SKM-1 treated with dmso at 0.1 percent for 144 hours (cell line): ENCODE results near the gene CCDC197.

ENCODE experiments used
- DNase-seq: peaks from one replicate; lab custom pipeline; 2025; ENCODE audit not compliant: unreplicated experiment; lab: John Stamatoyannopoulos, UW

Gene CCDC197

DNA sequence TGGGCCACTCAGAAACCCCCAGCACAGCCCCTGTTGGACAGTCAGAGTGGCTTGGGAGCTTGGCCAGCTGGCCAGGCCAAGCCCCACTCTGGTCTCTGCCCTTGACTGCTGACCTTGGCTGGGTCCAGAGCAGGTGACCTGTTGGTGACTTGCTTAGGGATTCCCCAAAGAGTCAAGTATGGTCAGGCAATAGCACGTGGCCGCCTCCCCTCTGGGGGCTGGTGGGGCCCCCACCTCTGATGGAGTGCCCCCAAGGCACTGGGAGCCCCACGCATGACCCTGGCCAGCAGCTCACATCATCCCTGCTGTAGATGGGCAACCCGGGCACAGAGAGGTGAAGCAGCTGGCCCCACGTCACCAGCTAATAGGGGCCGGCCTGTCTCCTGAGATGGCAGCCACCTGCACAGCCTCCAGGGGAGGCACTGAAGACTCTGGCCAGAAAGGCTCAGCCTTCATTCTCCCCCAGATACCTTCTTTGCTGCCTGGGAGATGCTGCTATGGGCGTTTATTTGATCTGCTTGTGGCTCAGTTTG is 1.8 kb downstream of the CCDC197 start:
- no peak for DNase-seq

DNA sequence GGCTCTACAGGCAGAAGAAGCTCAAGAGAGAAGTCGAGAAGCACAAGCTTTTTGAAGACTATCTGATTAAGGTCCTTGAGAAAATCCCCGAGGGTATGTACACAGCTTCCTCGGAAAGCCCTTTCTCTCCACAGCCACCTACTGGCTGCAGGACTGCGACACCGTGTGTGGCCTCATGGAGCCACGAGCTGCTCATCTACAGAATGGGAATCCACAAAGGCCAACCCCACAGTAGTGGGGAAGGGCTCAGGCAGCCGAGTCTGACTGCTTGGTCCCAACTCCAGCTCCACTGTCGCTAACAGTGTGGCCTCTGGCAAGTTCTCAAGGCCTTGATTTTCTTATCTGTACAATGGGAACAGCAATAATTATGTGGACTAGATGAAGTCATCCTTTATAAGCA is 2.5 kb downstream of the CCDC197 start:
- no peak for DNase-seq

DNA sequence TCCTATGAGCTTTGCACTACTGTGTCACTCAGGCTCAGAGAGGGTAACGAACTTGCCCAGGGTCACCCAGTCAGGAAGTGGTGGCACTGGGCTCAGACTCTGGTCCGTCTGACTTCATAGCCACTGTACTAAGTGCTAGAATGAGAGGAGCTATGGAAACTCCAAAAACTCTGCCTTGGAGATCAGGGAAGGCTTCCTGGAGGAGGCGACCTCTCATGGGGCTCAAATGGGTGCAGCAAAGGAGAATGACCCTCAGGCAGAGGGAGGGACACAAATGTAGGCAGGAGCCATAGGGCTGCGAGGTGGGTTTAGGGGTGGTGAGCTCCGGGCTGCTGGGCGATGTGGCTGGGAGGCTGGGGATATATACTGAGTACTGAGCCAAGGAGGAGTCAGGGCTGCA is 3.2 kb downstream of the CCDC197 start:
- no peak for DNase-seq

DNA sequence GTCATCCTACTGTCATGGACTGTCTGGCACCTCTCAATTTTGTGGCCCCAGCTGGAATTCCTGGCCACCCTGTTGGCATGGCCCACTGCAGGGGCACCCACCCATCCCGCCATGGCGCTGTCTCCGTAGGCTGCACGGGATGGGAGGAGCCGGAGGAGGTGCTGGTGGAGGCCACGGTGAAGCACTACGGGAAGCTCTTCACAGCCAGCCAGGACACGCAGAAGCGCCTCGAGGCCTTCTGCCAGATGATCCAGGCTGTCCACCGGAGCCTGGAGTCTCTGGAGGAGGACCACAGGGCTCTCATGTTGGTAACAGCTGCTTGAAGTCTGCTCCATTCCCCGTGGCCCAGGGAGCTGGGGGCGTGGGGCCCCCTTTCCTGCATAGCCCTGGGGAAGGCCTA is 3.9 kb downstream of the CCDC197 start:
- no peak for DNase-seq

DNA sequence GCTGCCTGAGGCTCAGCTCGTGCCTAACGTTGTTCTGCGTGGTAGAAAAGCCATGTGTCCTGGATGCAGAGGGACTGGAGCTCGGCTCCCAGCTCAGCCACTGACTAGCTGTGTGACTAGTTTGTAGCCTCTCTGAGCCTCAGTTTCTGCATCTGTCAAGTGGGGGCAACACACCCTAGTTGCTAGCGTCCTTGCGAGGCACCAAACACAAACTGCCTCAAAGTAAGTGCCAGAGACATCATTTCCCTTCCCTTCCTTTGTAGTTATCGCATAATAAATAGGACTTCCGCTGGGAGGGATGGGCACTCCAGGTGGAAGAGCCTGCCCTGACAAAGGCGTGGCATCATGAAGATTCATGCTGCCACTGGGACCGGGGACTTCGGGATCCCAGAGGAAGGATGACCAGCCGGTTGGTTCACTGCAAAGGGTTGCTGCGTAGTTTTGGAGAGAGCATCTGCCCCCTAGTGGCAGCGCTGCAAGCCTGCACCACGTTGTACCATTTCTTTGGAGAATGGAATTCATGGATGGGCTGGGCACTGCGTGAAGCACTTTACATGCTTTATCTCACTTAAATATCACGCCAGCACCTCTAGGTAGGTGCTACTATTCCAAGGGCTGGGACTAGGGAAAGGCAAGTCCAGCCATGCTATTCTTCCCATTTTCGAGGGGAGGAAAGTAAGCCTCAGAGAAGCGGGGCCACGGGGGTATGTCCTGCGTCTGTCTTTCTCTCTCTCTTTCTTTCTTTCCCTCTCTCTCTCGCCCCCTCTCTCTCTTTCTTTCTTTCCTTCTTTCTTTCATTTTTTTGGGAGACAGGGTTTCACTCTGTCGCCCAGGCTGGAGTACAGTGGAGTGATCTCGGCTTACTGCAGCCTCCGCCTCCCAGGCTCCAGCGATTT is 4.6 kb downstream of the CCDC197 start:
- peak; percentile 14 for DNase-seq

DNA sequence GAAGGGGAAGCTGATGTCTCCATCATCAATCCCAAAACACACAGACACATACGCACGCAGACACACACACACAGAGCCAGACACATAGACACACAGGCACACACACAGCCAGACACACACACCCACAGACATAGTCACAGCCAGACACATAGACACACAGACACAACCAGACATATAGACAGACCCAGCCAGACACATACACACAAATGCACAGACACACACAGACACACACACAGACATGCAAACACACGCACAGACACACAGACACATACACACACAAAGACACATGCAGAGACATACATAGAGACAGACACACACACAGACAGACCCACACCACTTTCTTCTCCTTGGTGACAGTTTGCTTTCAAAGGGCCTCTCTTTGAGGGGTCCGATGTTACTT is 6.3 kb downstream of the CCDC197 start:
- no peak for DNase-seq

DNA sequence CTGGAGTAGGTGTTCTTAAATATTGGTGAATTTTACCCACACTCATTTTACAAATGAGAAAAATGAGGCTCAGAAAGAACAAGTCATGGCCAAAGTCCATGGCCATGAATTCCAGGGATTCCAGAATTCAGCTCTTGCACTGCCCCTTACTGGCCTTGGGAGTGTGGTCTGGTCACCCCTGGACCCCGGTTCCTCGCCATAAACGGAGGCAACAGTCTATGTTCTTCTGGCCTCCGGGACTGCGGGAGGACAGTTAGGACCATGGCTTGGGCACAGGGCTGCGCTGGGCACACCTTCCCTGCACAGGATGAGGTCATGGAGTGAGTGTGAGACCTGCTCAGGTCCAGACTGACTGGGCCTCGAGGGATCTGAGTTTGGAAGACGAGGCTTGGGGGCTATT is 6.9 kb downstream of the CCDC197 start:
- DNase-seq, result no peak

DNA sequence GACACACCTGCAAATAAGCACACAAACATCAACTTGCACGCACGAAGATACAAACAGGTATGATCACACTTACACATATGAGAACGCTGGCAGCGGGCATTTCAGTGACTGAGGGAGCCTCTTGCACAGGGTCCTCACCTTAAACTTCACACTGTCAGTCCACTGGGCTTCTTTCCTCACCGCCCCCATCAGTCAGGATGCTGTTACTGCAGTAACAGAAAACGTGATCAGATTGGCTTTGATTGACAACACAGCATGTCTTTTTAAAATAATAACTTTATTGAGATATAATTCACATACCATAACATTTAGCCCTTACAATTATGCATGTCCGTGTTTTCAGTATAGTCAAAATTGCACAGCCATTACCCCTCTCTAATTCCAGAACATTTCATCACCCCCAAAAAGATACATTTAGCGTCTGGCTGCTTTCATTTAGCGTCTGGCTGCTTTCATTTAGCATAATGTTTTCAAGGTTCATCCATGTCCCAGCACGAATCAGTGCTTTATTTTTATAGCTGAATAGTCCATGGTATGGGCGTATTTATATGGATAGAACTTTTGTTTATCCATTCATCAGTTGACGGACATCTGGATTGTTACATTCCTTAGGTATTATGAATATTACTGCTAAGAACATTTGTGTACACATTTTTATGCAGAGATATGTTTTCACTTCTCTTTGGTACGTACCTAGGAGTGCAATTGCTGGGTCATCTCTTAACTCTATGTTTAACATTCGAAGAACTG is 8.4 kb downstream of the CCDC197 start:
- no peak for DNase-seq

DNA sequence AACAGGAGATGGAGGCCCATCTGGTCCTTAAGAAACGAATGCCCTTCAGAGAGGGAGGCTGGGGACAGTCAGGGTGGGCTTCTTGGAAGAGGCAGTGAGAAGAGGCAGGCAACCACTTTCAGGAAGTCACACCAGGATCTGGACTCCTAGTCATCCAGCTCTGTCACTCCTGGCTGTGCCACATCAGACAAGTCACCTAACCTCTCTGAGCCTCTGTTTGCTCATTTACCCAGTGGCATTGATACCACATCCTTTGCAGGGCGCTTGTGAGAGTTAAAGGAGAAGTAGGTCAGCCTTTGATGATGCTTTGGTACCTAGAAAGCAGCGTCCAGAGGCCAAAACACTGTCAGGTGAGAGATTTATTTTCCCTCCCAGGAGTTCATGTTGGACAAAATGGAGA is 11.1 kb downstream of the CCDC197 start:
- no peak for DNase-seq

DNA sequence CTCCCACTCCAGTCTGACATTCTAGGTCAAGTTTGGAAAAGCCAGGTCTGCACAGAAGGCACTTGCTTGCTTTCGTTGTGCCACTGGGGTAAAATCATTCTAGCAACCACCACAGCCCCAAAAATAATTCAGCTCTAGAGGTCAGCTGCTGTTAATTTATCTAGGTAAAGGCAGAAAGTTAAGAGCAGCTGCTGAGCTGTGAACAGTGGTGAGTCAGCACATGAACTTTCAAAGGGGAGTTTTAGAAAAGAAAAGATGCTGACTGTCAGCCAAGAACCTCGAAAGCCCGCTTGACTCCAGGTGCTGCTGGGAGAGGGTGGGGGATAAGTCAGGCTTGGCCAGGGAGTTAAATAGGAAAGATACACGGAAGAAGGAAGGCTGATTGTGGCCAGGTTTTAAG is 12.7 kb downstream of the CCDC197 start:
- no peak for DNase-seq

DNA sequence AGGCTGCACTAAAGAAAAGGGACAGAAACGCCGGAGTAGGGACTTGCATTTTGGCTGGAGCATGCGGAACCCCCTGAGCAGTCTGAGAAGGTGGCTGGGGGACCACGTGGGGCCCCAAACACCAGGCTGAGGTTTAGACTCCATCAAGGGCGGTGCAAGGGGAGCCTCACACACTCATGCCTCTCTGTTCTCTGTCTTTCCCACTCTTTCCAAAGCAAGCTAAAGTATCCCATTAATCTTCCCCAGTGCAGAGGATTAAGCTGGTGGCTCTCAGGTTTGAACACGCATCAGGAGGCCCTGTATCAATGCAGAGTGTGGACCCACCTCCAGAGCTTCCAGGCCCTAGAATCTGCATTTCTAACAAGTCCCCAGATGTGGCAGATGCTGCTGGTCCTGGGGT is 13.5 kb downstream of the CCDC197 start:
- no peak for DNase-seq

DNA sequence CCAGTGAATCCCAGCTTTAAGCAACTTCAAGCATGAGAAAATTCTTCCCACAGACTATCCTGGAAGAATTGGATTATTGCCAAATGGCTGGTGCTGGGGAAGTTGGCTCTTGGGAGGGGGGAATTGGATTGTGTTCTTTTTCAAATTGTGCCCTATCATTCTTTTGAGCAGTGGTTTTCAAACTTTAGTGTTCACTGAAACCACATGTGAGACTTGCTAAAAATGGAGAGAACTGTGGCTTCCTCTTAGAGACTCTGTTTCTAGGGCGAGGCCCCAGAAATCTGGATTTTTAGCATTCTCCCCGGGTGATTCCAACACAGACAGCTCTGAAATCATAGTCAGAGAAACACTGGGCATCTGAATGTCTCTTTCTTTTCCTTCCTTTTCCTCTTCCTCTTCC is 14.7 kb downstream of the CCDC197 start:
- DNase-seq, result no peak

DNA sequence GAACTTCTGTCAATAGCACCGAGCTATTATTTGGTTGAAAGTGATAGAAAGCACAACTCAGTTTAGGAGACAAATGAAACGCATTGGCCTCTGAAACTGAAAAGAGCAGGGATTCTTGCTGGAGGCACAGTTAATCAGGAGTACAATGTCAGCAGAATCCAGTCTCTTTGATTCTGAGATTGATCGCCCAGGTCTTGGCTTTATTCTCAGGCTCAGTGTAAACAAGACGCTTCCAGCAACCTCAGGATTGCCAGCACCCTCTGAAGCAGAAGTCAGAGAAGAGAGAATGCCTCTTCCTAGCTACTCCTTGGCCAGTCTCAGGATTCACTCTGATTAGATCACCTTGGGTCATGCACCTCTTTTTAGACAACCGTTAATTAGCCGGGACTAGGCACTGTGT is 17.3 kb downstream of the CCDC197 start:
- no peak for DNase-seq

DNA sequence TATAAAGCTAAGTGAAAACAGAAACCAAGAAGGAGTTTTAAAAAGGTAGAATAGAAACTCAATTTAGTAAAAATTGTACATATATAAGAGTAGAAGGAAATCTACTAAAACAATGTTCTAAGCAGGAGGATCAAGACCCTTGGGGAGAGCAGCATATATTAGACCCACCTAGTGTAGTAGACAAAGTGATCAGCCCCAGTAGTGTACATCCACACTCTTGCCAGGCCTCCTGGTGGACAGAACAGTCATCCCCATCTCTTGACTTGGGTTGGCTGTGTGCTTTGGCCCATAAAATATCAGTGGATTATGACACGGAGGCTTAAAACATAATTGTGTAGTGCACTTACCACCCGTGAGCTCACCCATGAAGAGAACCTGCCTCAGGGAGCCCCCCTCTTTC is 18.1 kb downstream of the CCDC197 start:
- no peak for DNase-seq

DNA sequence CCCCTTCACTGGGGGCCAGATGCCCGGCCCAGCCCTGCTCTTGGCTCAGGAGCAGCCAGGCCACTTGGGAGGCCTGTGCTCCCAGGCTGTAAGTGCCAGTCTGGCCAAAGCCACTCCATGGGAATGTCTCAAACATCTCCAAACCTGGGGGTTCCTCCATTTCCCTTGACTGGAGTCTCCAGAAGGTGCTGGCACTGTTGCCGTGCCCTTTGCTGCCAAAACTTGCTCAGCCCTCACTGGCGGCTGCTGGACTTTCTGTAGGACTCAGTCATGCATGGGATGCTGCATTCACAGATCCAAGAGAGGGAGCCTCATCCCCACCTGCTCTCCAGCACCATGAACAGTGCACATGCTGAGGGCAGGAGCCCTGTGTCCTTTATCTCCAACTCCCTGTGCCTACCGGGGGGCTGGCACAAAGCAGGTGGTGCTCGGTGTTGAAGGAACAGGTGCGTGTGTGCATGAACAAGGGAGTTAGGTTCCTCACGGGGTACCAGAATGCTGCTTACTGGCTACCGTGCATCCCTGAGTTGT is 19.4 kb downstream of the CCDC197 start:
- no peak for DNase-seq

DNA sequence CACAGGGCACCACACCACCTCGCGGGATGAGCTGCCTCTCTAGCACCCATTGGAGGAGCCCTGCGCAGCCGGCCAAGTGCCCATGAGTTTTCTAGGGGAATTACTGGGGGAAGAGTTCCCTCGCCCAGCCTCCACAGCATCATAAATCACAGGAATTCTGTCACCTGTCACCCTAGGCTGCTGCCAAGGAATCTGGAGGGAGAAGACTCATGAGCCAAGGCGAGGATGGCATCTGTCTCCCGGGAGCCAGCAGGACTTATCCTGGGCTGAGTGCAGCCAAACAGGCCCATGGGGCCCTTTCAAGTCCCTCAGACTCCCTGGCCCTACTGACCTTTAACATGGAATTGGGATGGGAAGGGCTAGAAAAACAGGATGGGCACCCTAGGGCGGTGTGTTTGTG is 21.2 kb downstream of the CCDC197 start:
- DNase-seq, result no peak

DNA sequence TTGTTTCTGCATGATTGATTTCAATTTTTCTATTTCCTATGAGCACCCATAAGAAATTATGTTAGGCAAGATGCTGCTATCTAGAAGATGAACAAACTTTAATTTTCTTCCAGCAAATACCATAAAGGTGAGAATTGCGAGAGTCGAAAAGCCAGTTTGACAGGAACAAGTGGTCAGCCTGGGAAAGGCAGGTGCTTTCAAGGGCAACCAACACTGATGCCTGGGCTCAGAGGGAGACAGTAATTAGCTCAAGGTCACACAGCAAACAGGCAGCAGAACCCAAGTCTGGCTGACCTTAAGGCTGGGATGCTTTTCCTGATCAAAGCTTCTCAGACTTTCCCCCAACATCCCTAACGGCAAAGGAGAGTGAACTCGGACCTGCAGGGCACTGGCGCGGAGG is 22.2 kb downstream of the CCDC197 start:
- no peak for DNase-seq

DNA sequence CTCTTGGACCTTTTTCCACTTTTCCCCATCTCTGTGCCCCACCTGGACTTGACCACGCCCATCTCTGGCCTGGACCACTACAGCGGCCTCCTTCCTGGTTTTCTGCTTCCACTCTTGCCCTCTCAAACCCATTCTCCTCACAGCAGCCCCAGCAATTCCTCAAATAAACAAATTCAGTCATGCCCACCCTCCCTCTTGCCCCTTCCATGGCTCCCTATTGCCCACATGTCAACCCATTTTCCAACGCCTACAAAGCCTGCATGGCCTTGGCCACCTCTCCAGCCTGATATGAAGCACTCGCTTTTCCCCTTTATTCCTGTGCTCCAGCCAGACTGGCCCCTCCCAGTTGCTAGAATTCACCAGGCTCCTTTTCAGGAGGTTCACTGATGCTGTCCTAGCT is 23.2 kb downstream of the CCDC197 start:
- DNase-seq, result no peak

DNA sequence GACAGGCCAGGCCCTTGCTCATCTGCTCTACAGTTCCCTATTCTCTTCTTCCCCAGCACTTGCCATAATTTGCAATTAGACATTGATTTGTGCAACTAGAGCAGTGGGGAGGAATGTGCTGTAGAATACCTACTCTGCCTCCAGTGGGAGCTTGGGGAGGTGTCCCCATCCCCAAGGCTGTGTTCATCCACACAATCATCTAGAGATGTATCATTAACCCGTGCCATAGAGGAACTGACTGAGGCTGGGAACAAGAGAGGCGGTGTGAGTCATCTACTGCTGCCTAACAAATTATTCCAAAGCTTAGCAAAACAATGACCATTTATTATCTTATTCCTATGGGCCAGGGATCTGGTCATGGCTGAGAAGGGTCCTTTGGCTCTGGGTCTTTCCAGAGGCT is 23.9 kb downstream of the CCDC197 start:
- DNase-seq, result no peak

DNA sequence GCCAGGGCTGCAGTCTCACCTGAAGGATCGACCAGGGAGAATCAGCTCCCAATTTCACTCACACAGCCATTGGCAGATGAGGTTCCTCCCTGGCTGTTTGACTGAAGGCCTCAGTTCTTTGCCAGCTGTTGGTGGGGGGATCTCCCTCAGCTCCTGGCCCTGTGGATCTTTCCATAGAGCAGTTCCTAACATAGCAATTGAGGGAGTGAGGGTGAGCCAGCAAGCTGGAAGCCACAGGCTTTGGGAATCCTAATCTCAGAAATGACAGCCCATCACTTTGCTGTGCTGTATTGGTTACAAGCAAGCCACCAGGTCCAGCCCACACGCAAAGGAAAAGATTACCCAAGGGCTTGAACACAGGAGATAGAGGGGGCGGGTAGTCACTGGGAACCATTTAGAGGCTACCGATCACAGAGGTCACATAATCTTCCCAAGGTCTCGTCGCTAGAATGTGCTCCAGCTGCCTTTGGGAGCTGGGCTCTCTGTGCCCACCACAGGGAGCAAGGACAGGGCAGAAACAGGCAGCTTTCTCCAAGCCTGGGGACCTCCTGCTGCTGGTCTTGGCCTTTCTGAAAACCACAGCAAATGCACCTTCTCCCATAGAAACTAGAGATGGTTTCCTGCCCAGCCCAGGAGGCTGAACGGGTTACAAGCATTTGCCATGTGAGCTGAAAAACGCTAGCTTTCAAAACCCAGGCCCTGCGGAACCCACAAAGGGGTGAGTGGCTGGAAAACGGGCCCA is 24.5 kb downstream of the CCDC197 start:
- DNase-seq, result no peak
